ENCODE data around the gene CDH13. TPM values are rescaled to one million over a fixed set of nuclear protein-coding genes. Genes with fewer than 3 reads are reported as not detected.

CDH13 gene
- total and polyA plus RNA-seq, 2 of the 8 experiments (the other 6 are each of a cell fraction or from before 2014, with no cell fraction given): 2.3 to 2.4 TPM

- no peak overlapping the region for H2BK120ac ChIP-seq (replicated peaks; ENCODE audit: low read depth, low read length)
- FAIRE-seq (no peak), DNase-seq (ENCODE audit: low read depth in 1 of 2, low spot score in 2 of 2) (no peak)
- no peaks in the 10 kb centered on the region for H3K36me3 ChIP-seq (ENCODE audit: control insufficient read depth in 2 of 4, insufficient read depth in 4 of 4, low read length in 3 of 4)
- ChIA-PET CTCF (ENCODE audit: partially characterized antibody) (interaction anchor here (0.9 kb wide), 1 partner anchor 238 kb away, joined by 3 read pairs; no protein-coding TSS in a partner anchor), POLR2A (ENCODE audit: partially characterized antibody) (no interaction called here)
- H3K18ac ChIP-seq (ENCODE audit: extremely low read depth, low read length): no peak overlapping the region
- H2BK20ac ChIP-seq (ENCODE audit: low read length): no peak overlapping the region
- no peak overlapping the region for H3K4me2 ChIP-seq (ENCODE audit: insufficient read depth in 1 of 2, low read depth in 2 of 2, low read length in 2 of 2)
- no peak overlapping the region for H4K8ac ChIP-seq (ENCODE audit: extremely low read depth, insufficient read depth, low read length)
- no peak overlapping the region for H2BK5ac ChIP-seq (ENCODE audit: low read depth, low read length)
- no peak overlapping the region for H3K56ac ChIP-seq (replicated peaks; ENCODE audit: insufficient read length, low read depth, low read length)
- H2AK5ac ChIP-seq (ENCODE audit: low read depth, low read length): no peak overlapping the region
- no peak overlapping the region for H3K27ac ChIP-seq (ENCODE audit: low read depth, low read length)
- H3K9ac ChIP-seq (replicated peaks in 1 of 4; ENCODE audit: extremely low read depth in 1 of 4, low read depth in 3 of 4, low read length in 3 of 4): no peak overlapping the region
- no peak overlapping the region for H3K4me3 ChIP-seq (ENCODE audit: extremely low read depth in 1 of 4, insufficient read depth in 2 of 4, low read depth in 3 of 4, low read length in 4 of 4)
- H3K23ac ChIP-seq (ENCODE audit: insufficient read length): no peak overlapping the region
- no peaks in the 10 kb centered on the region for H3K27me3 ChIP-seq (replicated peaks in 1 of 4; ENCODE audit: control insufficient read depth in 3 of 4, extremely low read depth in 1 of 4, insufficient read depth in 3 of 4, low read length in 3 of 4)
- H4K5ac ChIP-seq (ENCODE audit: insufficient read length, low read depth, low read length): no peak overlapping the region
- no peaks in the 10 kb centered on the region for H3K9me3 ChIP-seq (ENCODE audit: insufficient read depth in 2 of 2, low read depth in 1 of 2, low read length in 1 of 2)
- no peaks in the 10 kb centered on the region for H4K20me1 ChIP-seq (replicated peaks in 1 of 2; ENCODE audit: control insufficient read depth in 1 of 2, insufficient read depth in 2 of 2, low read length in 2 of 2)
- H3K79me1 ChIP-seq (ENCODE audit: low read depth, low read length): no peaks in the 10 kb centered on the region
- H3K14ac ChIP-seq (ENCODE audit: insufficient read length): no peak overlapping the region
- H3K79me2 ChIP-seq (ENCODE audit: control insufficient read depth in 1 of 2, insufficient read depth in 2 of 2, low read length in 2 of 2): no peaks in the 10 kb centered on the region
- H2BK15ac ChIP-seq (ENCODE audit: low read length): no peak overlapping the region
- no peaks in the 10 kb centered on the region for H3K23me2 ChIP-seq (ENCODE audit: low read depth, low read length)
- no peak overlapping the region for H3K4ac ChIP-seq (replicated peaks; ENCODE audit: insufficient read length, low read depth, low read length)
- H4K91ac ChIP-seq (replicated peaks; ENCODE audit: insufficient read length, low read length): no peak overlapping the region
- 91% methylated on average over 4 of the region's 4 CpGs; no CpG with 5 or more reads in 1 of the 2 experiments for WGBS, 2 experiments (ENCODE audit: extremely low coverage in 1 of 2, insufficient coverage in 1 of 2, insufficient read length in 1 of 2, insufficient replicate concordance in 2 of 2, low coverage in 1 of 2, low lambda C conversion rate in 2 of 2, missing lambda C conversion rate in 1 of 2)
- H2AFZ ChIP-seq (ENCODE audit: low read length): no peak overlapping the region
- no peaks in the 10 kb centered on the region for H3K4me1 ChIP-seq (replicated peaks in 1 of 4; ENCODE audit: control insufficient read depth in 3 of 4, insufficient read depth in 4 of 4, low read length in 3 of 4)
- H2BK12ac ChIP-seq (ENCODE audit: low read depth, low read length): no peak overlapping the region
- TF ChIP-seq EP300 (IDR thresholded peaks at IDR 0.05; ENCODE audit: borderline replicate concordance in 1 of 2, low read depth in 2 of 2, low read length in 2 of 2) (no peak), RBBP5 (IDR thresholded peaks at IDR 0.05; ENCODE audit: borderline replicate concordance, low read depth, low read length) (no peak), RXRA (IDR thresholded peaks at IDR 0.05; ENCODE audit: insufficient read depth, low read depth, low read length) (no peak), SP4 (IDR thresholded peaks at IDR 0.05; ENCODE audit: low read length) (no peak), SP1 (IDR thresholded peaks at IDR 0.05; ENCODE audit: low read depth, low read length) (no peak), HDAC6 (IDR thresholded peaks at IDR 0.05; ENCODE audit: low read depth, low read length) (no peak), CREB1 (IDR thresholded peaks at IDR 0.05) (no peak), MAFK (IDR thresholded peaks at IDR 0.05; ENCODE audit: low read depth, low read length) (no peak), RFX5 (IDR thresholded peaks at IDR 0.05; ENCODE audit: borderline replicate concordance, low read depth, low read length) (no peak), CBX5 (IDR thresholded peaks at IDR 0.05; ENCODE audit: low read depth, low read length) (no peak), JUND (IDR thresholded peaks at IDR 0.05; ENCODE audit: low read length) (no peak), NRF1 (IDR thresholded peaks at IDR 0.05; ENCODE audit: low read depth, low read length) (no peak), SRF (IDR thresholded peaks at IDR 0.05; ENCODE audit: low read depth, low read length) (no peak), SP2 (IDR thresholded peaks at IDR 0.05; ENCODE audit: low read length) (no peak), MAX (IDR thresholded peaks at IDR 0.05) (no peak), KDM5A (IDR thresholded peaks at IDR 0.05; ENCODE audit: low read length) (no peak)
Observed at GRCh38 chr16:83363521-83363920, 736.8 kb downstream of the CDH13 start.
